ENCODE results near the gene DDR1. TPM values are rescaled to one million over a fixed set of nuclear protein-coding genes. Genes with fewer than 3 reads are reported as not detected.

Gene DDR1
- total RNA-seq, 1 experiment from 2014 or later, result 95.2 TPM

DNA sequence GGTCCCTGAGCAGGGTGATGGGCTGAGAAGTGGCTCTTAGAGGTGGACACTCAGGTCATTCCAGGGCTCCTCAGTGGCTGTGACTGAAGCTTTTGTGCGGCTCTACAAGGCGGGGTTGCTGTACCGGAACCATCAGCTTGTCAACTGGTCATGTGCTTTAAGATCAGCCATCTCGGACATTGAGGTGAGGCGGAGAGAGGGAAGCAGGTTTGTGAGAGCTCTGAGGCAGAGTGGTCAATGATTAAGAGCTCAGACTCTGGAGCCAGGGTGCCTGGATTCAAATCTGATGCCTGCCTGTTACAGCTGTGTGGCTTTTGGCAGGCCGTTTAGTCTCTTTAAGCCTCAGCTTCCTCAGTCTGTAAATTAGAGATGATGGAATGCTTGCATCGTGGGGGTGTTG is 32.7 kb downstream of the DDR1 start:
- intact Hi-C loops (cut with micrococcal nuclease; ENCODE audit: unreplicated experiment), result no loop called here
- ATAC-seq, result no peak
- in situ Hi-C loops (cut with HindIII; ENCODE audit: low pct_unique_long_range_greater_than_20kb, low sequenced_read_pairs), result no loop called here
- no peak for DNase-seq (ENCODE audit: low read depth, low spot score)
- no peaks in the 10 kb centered on the region for H3K27me3 ChIP-seq (ENCODE audit: control insufficient read depth, insufficient read depth, low read length)
- no peak overlapping the region for H3K4me3 ChIP-seq (ENCODE audit: low read depth in 2 of 2, low read length in 2 of 2)
- POLR2A ChIA-PET, result interaction anchor here (0.6 kb wide), 1 partner anchor 174 kb away, joined by 4 read pairs; no protein-coding TSS in a partner anchor
- TF ChIP-seq, protein P1, sequence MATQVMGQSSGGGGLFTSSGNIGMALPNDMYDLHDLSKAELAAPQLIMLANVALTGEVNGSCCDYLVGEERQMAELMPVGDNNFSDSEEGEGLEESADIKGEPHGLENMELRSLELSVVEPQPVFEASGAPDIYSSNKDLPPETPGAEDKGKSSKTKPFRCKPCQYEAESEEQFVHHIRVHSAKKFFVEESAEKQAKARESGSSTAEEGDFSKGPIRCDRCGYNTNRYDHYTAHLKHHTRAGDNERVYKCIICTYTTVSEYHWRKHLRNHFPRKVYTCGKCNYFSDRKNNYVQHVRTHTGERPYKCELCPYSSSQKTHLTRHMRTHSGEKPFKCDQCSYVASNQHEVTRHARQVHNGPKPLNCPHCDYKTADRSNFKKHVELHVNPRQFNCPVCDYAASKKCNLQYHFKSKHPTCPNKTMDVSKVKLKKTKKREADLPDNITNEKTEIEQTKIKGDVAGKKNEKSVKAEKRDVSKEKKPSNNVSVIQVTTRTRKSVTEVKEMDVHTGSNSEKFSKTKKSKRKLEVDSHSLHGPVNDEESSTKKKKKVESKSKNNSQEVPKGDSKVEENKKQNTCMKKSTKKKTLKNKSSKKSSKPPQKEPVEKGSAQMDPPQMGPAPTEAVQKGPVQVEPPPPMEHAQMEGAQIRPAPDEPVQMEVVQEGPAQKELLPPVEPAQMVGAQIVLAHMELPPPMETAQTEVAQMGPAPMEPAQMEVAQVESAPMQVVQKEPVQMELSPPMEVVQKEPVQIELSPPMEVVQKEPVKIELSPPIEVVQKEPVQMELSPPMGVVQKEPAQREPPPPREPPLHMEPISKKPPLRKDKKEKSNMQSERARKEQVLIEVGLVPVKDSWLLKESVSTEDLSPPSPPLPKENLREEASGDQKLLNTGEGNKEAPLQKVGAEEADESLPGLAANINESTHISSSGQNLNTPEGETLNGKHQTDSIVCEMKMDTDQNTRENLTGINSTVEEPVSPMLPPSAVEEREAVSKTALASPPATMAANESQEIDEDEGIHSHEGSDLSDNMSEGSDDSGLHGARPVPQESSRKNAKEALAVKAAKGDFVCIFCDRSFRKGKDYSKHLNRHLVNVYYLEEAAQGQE (IDR thresholded peaks at IDR 0.05; ENCODE audit: insufficient read depth in 1 of 2, low read depth in 2 of 2, low read length in 1 of 2), result no peak
- TF ChIP-seq SIN3A (IDR thresholded peaks at IDR 0.05; ENCODE audit: borderline replicate concordance, insufficient read depth, low read depth, low read length) (no peak), TCF7L2 (IDR thresholded peaks at IDR 0.05; ENCODE audit: low read depth, low read length) (no peak), POLR2AphosphoS5 (IDR thresholded peaks at IDR 0.05; ENCODE audit: low read depth, low read length) (no peak)
- TF ChIP-seq, protein P2, sequence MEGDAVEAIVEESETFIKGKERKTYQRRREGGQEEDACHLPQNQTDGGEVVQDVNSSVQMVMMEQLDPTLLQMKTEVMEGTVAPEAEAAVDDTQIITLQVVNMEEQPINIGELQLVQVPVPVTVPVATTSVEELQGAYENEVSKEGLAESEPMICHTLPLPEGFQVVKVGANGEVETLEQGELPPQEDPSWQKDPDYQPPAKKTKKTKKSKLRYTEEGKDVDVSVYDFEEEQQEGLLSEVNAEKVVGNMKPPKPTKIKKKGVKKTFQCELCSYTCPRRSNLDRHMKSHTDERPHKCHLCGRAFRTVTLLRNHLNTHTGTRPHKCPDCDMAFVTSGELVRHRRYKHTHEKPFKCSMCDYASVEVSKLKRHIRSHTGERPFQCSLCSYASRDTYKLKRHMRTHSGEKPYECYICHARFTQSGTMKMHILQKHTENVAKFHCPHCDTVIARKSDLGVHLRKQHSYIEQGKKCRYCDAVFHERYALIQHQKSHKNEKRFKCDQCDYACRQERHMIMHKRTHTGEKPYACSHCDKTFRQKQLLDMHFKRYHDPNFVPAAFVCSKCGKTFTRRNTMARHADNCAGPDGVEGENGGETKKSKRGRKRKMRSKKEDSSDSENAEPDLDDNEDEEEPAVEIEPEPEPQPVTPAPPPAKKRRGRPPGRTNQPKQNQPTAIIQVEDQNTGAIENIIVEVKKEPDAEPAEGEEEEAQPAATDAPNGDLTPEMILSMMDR (IDR thresholded peaks at IDR 0.05), result no peak
- no peak overlapping the region for H3K27ac ChIP-seq (ENCODE audit: low read length)
- peaks cover 14% of the 10 kb centered on the region for H3K4me1 ChIP-seq (ENCODE audit: control insufficient read depth, insufficient read depth, low read length)
- no peaks in the 10 kb centered on the region; the same call in 1 of the 2 replicates for H3K36me3 ChIP-seq (ENCODE audit: control insufficient read depth, insufficient read depth, low read length)
- TSS peak; percentile 18 for BruUV-seq (replicated peaks)
- CTCF ChIA-PET, result no interaction called here
- H3K9me3 ChIP-seq (ENCODE audit: control insufficient read depth, insufficient read depth, low read depth, low read length), result no peaks in the 10 kb centered on the region

DNA sequence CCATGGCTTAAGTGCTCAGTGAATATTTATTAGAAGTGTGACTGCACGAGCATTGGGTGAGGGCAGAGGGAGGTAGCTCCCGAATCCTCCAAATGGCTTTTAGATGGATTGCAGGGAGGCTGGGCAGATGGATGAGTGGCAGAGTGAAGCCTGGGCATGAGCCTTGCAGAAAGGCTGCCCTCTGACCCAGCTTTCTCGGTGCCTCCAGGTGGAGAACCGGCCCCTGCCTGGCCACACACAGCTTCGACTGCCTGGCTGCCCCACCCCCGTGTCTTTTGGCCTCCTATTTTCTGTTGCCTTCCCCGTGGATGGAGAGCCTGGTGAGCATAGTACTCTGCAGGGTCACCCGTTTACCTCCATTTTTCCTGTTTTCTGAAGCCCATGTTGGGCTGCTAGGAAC is 33.2 kb downstream of the DDR1 start:
- no peak overlapping the region for H3K4me3 ChIP-seq (ENCODE audit: low read depth in 2 of 2, low read length in 2 of 2)
- no peaks in the 10 kb centered on the region; the same call in 1 of the 2 replicates for H3K36me3 ChIP-seq (ENCODE audit: control insufficient read depth, insufficient read depth, low read length)
- ATAC-seq (no peak), DNase-seq (ENCODE audit: low read depth, low spot score) (no peak)
- H3K27ac ChIP-seq (ENCODE audit: low read length), result no peak overlapping the region
- in situ Hi-C loops (cut with HindIII; ENCODE audit: low pct_unique_long_range_greater_than_20kb, low sequenced_read_pairs) (no loop called here), intact Hi-C loops (cut with micrococcal nuclease; ENCODE audit: unreplicated experiment) (no loop called here)
- POLR2A ChIA-PET, result interaction anchor here (0.6 kb wide), 1 partner anchor 174 kb away, joined by 4 read pairs; no protein-coding TSS in a partner anchor
- H3K4me1 ChIP-seq (ENCODE audit: control insufficient read depth, insufficient read depth, low read length), result peaks cover 14% of the 10 kb centered on the region
- H3K9me3 ChIP-seq (ENCODE audit: control insufficient read depth, insufficient read depth, low read depth, low read length), result no peaks in the 10 kb centered on the region
- TF ChIP-seq, protein P1 (IDR thresholded peaks at IDR 0.05; ENCODE audit: insufficient read depth in 1 of 2, low read depth in 2 of 2, low read length in 1 of 2), result no peak
- CTCF ChIA-PET, result no interaction called here
- H3K27me3 ChIP-seq (ENCODE audit: control insufficient read depth, insufficient read depth, low read length), result no peaks in the 10 kb centered on the region
- BruUV-seq (replicated peaks), result no TSS peak

All from Panc1 (cell line).